Fibroblast of skin of left biceps (primary cell): ENCODE data around the gene FOSL2.
A peak's percentile ranks its signal among the peaks of the same experiment; 100 is the strongest.

ENCODE experiments used
- DNase-seq, 2 experiments: peaks; one replicate each; pipeline ENCODE4 v3.0.0-alpha.2; 2013; ENCODE audit warnings: low read depth in 2 of 2

The FOSL2 gene

GRCh38 chr2:28432362-28432761 lies 39.7 kb downstream of the FOSL2 start:
- DNase-seq = no peak

DNA sequence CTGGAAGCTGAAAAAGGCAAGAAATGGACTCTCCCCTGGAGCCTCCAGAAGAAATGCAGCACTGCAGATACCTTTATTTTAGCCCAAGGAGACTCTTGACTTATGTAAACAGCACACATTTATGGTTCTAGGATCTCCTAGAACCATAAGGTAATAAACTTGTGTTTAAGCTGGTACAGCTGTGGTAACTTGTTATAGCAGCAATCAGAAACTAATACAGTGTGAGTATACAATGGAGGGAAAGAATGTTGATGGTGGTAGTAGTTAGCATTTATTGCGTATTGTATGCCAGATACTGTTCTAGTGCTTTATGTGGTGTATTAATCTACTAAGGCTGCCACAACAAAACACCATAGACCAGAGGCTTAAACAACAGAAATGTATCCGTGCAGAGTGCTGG lies 40.6 kb downstream of the FOSL2 start:
- DNase-seq = no peak

DNA sequence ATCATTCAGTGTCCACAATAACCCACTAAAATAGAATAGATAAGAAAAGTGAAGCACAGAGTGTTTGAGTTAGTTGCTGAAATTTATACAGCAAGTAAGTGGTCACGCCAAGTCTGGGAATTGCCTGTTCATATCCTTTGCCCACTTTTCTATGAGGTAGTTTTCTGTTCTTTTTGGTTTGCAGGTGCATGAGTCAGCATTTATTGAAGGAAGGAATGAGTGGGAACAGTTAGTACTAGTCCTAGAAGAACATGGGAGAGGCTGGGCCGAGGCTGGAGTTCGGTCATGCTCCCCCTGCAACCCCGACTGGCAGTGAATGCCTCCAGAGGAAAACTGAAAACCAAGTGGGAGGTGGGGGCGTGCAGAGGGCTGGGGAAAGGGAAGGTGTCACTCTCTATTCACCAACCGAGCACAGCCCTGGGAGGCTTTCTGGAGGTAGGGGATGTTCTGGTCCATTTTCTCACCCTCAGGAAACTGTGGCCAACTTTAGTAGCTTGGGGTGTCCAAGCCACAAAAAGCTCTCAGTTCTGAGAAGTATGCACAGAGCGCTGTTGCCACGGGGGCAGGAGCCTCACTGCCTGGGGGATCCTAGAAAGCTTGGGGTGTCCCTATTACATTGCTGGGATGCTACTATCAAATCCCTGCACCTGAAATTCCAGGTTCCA lies 41.4 kb downstream of the FOSL2 start:
- DNase-seq = no peak

DNA sequence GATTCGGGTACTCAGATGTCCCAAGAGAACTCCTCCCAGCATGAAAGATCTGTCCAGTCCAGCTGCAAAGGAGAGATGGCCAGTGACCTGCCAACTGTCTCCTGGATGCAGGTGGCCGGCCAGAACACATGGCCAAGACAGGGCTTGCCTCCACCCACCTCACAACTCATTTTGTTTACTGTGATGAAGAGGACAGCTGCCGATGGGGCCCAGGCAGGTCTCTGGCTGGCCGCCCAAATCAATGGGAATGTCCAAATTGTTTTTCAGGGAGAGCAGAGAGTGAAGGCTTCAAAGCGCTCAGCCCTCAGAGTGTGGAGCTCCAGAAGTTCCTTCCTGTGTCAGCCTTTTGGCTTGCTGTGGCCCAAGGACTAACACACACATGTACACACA lies 41.9 kb downstream of the FOSL2 start:
- no peak for DNase-seq

- DNase-seq = no peak
These were observed 42.6 kb downstream of the FOSL2 start for GRCh38 chr2:28435241-28435640.

DNA sequence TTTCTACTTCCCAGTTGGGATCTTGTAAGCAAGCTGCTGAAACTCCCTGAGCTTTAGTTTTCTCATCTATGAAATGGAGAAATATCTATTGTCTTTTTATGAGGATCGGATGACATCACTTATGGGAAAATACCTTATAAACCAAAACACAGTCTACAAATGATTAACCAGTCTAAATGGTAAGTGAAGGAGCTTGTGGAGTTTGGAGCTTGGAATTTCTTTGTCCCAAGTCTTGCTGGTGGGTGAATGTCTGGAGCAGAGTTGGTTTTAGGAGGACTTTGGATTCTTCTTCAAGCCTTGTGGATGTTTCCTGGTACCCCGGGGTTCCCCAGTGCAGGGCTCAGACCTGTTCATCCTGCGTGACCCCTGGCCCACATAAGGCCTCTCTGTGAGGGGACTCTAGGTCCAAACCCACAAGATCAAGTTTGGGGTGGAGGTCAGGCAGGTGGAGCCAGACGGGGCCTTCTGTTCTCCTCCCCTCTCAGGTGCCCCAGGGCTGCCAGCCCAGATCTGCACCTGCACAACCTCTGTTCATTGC lies 43.2 kb downstream of the FOSL2 start:
- no peak for DNase-seq

GRCh38 chr2:28436525-28437051 lies 43.9 kb downstream of the FOSL2 start:
- no peak for DNase-seq

GRCh38 chr2:28437149-28437835 lies 44.6 kb downstream of the FOSL2 start:
- DNase-seq = no peak

- DNase-seq = no peak
These were observed 45.3 kb downstream of the FOSL2 start for GRCh38 chr2:28437918-28438317.

- DNase-seq = no peak
These were observed 45.9 kb downstream of the FOSL2 start for GRCh38 chr2:28438532-28439063.

DNA sequence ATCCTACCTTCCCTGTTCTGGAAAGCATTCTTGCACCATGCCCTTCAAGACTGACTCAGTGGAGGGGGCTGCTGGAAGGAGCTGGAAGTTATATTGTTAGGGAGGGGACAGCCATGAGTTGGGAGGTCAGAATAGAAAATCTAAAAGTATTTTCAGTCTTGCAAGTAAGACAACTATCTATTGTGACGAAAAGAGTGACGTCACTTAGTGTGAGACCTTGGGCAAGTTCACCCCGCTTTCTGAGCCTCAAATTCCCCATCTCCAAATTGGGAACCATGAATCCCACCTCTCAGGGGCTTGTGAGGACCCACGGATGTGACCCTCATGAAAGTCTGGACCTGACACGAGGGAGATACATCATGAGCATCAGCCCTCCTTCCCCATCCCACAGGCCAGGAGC lies 46.5 kb downstream of the FOSL2 start:
- DNase-seq = no peak

GRCh38 chr2:28439763-28440162 lies 47.1 kb downstream of the FOSL2 start:
- DNase-seq = no peak

GRCh38 chr2:28442328-28442727 lies 49.7 kb downstream of the FOSL2 start:
- no peak for DNase-seq

- no peak for DNase-seq
These were observed 52.3 kb downstream of the FOSL2 start for GRCh38 chr2:28444956-28445355.

GRCh38 chr2:28445448-28446258 lies 53.0 kb downstream of the FOSL2 start:
- peak; percentile 90 for DNase-seq

DNA sequence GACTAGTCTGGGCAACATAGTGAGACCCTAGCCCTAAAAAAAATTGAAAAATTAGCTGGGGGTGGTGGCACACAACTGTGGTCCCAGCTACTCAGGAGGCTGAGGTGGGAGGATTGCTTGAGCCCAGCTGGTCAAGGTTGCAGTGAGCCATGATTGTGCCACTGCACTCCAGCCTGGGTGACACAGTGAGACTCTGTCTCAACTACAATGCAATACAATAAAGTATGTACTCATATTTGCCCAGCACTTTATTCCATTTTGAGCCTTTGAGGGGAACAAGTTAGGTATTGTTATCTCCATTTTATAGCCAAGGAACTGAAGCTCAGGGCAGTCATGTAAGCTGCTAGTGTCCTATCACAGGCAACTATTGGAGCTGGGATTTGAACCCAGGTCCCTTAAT lies 53.9 kb downstream of the FOSL2 start:
- no peak for DNase-seq

DNA sequence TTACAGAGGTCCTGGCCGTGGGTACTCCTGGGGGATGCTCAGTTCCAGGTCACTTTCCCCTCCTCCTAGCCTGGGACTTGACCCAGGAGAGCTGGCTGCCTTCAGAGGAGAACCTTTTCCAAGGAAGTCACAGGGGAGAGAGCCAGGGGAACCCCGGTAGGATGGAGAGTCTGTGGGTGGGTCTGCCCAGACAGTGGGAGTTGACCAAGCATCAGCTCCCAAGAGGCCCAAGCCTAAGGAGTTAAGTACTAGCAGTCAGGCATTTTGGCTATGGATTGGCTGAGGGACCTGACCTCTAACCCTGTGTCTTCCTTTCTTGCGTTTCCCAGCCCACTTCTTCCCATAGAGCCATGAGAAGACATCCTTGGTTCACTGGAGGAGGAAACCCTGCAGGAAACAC lies 54.4 kb downstream of the FOSL2 start:
- DNase-seq = no peak

DNA sequence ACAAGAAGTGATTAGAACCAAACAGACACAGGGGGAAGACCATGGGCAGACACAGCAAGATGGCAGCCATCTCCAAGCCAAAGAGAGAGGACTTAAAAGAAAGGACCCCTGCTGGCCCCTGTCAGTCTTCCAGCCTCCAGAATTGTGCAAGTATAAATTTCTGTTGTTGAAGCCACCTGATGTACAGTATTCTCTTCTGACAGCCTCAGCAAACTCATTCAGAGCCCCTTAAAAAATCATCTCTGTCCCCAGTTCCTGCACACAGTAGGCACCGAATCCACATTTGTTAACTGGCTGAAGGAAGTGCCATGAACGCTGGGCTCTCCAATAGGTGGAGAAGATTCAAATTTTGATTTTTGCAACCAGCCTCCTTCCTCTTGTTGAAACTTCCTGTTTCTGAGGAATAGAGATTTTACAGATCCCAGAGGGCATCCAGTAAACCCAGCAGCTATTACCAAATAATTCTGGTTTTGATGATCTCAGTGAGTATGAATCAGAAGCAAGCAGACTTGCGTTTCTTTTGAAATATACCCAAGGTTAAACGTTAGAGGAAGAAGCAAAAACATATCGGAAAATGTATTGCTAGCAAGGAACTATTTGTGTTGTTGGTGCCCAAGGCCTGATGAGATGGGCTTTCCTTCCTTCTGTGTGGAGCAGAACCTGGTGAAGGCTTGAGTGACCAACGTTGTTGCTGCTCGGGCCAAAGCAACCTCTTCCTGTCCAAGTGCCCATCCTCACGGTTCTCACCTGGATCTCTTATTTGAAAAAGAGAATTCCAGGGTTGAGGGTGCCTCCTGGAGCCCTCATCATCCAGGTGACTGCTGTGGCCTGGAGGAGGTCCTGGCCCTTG lies 55.5 kb downstream of the FOSL2 start:
- DNase-seq = peak; percentile 67 to 68

- no peak for DNase-seq
These were observed 56.1 kb downstream of the FOSL2 start for GRCh38 chr2:28448793-28449100.

DNA sequence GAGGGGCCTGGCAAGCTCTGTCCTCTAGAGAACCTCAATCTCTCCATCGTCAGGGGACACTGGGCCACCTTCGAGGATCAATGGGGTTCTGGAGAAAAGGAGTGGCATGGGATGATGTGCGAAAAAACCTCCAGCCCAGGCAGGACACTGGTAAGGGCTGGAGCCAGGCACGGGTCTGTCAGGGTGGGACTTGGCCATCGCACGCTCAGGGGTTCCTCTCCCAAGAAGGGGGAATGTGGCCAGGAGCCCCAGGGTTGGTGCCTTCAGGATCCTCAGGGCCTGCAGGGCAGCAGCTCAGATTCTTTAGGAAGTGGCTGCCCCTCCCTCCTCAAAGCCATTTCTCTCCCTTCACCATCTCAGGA lies 56.4 kb downstream of the FOSL2 start:
- no peak for DNase-seq
